ENCODE data around the gene IGLON5.

Gene IGLON5

GRCh38 chr19:51338563-51339312 lies 27.3 kb downstream of the IGLON5 start:
- peak; percentile 81 to 89 for DNase-seq (ENCODE audit: low read depth in 2 of 2)

GRCh38 chr19:51339313-51339686 lies 27.9 kb downstream of the IGLON5 start:
- no peak for DNase-seq (ENCODE audit: low read depth in 2 of 2)

- DNase-seq (ENCODE audit: low read depth in 2 of 2) = peak; percentile 96 to 99
Measured at GRCh38 chr19:51339687-51340656, 28.5 kb downstream of the IGLON5 start.

- no peak for DNase-seq (ENCODE audit: low read depth in 2 of 2)
Measured at GRCh38 chr19:51341066-51341465, 29.6 kb downstream of the IGLON5 start.

- DNase-seq (ENCODE audit: low read depth in 2 of 2) = no peak
Measured at GRCh38 chr19:51341976-51342580, 30.6 kb downstream of the IGLON5 start, which contains the start of gene VSIG10L. Gene VSIG10L, minus strand, starts transcription at chr19:51342139. Its CDS starts 15 bp downstream, at chr19:51342124.

- DNase-seq (ENCODE audit: low read depth in 2 of 2) = no peak
Measured at GRCh38 chr19:51342631-51343569, 31.5 kb downstream of the IGLON5 start.

- no peak for DNase-seq (ENCODE audit: low read depth in 2 of 2)
Measured at GRCh38 chr19:51345076-51345620, 33.7 kb downstream of the IGLON5 start.

GRCh38 chr19:51346742-51347141 lies 35.3 kb downstream of the IGLON5 start:
- no peak for DNase-seq (ENCODE audit: low read depth in 2 of 2)

- DNase-seq (ENCODE audit: low read depth in 2 of 2) = no peak
Measured at GRCh38 chr19:51347209-51347928, 35.9 kb downstream of the IGLON5 start.

GRCh38 chr19:51351266-51351990 lies 40.0 kb downstream of the IGLON5 start:
- DNase-seq (ENCODE audit: low read depth in 2 of 2) = no peak

- DNase-seq (ENCODE audit: low read depth in 2 of 2) = no peak
Measured at GRCh38 chr19:51352783-51353360, 41.4 kb downstream of the IGLON5 start.

GRCh38 chr19:51354103-51354741 lies 42.8 kb downstream of the IGLON5 start:
- DNase-seq (ENCODE audit: low read depth in 2 of 2) = no peak

GRCh38 chr19:51354742-51355148 lies 43.3 kb downstream of the IGLON5 start:
- DNase-seq (ENCODE audit: low read depth in 2 of 2) = no peak

GRCh38 chr19:51356159-51356801 lies 44.8 kb downstream of the IGLON5 start:
- no peak for DNase-seq (ENCODE audit: low read depth in 2 of 2)

- no peak for DNase-seq (ENCODE audit: low read depth in 2 of 2)
Measured at GRCh38 chr19:51357952-51358351, 46.5 kb downstream of the IGLON5 start.

- no peak for DNase-seq (ENCODE audit: low read depth in 2 of 2)
Measured at GRCh38 chr19:51359294-51359693, 47.9 kb downstream of the IGLON5 start.

- no peak for DNase-seq (ENCODE audit: low read depth in 2 of 2)
Measured at GRCh38 chr19:51361239-51361638, 49.8 kb downstream of the IGLON5 start.
